NCI-H1417 (cell line): ENCODE data around the gene BSN.

ENCODE experiments used
- DNase-seq, 3 experiments: peaks; one replicate each; lab custom pipeline; 2025; lab: John Stamatoyannopoulos, UW

BSN gene

GRCh38 chr3:49553692-49554632 is at the start of gene BSN:
TSS of gene BSN (plus strand) at chr3:49554477. CDS start at chr3:49554603, 126 bp downstream.
- peak; percentile 81 to 93 (median 88) for DNase-seq

- DNase-seq = no peak
These were observed 47.4 kb upstream of the BSN start for GRCh38 chr3:49506906-49507305.

- no peak for DNase-seq
These were observed 45.2 kb upstream of the BSN start for GRCh38 chr3:49509028-49509561.

- DNase-seq = no peak
These were observed 42.6 kb upstream of the BSN start for GRCh38 chr3:49511639-49512038.

- DNase-seq = no peak
These were observed 41.4 kb upstream of the BSN start for GRCh38 chr3:49512781-49513355.

GRCh38 chr3:49513494-49514124 is 40.7 kb upstream of the BSN start:
- DNase-seq = no peak

- DNase-seq = no peak
These were observed 36.3 kb upstream of the BSN start for GRCh38 chr3:49518016-49518415.

GRCh38 chr3:49518441-49518840 is 35.8 kb upstream of the BSN start:
- no peak for DNase-seq

- no peak for DNase-seq
These were observed 35.0 kb upstream of the BSN start for GRCh38 chr3:49519296-49519695.

GRCh38 chr3:49519916-49520385 is 34.3 kb upstream of the BSN start:
- DNase-seq = no peak

GRCh38 chr3:49523756-49524747 is 30.2 kb upstream of the BSN start:
- DNase-seq = no peak

- DNase-seq = no peak
These were observed 24.7 kb upstream of the BSN start for GRCh38 chr3:49529567-49529966.

GRCh38 chr3:49530231-49530630 is 24.0 kb upstream of the BSN start:
- no peak for DNase-seq

GRCh38 chr3:49530701-49531100 is 23.6 kb upstream of the BSN start:
- DNase-seq = no peak

GRCh38 chr3:49531218-49531617 is 23.1 kb upstream of the BSN start:
- no peak for DNase-seq

GRCh38 chr3:49531715-49532114 is 22.6 kb upstream of the BSN start:
- DNase-seq = no peak

GRCh38 chr3:49533031-49533430 is 21.2 kb upstream of the BSN start:
- no peak for DNase-seq

- DNase-seq = no peak
These were observed 20.3 kb upstream of the BSN start for GRCh38 chr3:49533786-49534519.

- peak in 2 of 3 experiments; percentile 85 to 97 for DNase-seq
These were observed 19.5 kb upstream of the BSN start for GRCh38 chr3:49534581-49535441.
